SHP77 treated with DMSO at 0.1 percent for 48 hours (cell line): ENCODE measurements around the gene NIPBL.
"Not testable (repeated sequence)": the region's sequence is repeated elsewhere in the genome, so short reads cannot be mapped to it uniquely, and the experiment has no call there.

ENCODE experiments used
- DNase-seq: peaks from one replicate; lab custom pipeline; 2025; lab: John Stamatoyannopoulos, UW

NIPBL gene

GRCh38 chr5:36876299-36876964 is at the start of gene NIPBL:
Gene NIPBL (plus strand): TSS chr5:36876769. CDS start chr5:36953697, 76,928 bp downstream.
- DNase-seq, result peak; percentile 97

GRCh38 chr5:36832274-36832673 is 44.3 kb upstream of the NIPBL start:
- no peak for DNase-seq

- DNase-seq, result no peak
These were observed 39.7 kb upstream of the NIPBL start for GRCh38 chr5:36836831-36837230.

DNA sequence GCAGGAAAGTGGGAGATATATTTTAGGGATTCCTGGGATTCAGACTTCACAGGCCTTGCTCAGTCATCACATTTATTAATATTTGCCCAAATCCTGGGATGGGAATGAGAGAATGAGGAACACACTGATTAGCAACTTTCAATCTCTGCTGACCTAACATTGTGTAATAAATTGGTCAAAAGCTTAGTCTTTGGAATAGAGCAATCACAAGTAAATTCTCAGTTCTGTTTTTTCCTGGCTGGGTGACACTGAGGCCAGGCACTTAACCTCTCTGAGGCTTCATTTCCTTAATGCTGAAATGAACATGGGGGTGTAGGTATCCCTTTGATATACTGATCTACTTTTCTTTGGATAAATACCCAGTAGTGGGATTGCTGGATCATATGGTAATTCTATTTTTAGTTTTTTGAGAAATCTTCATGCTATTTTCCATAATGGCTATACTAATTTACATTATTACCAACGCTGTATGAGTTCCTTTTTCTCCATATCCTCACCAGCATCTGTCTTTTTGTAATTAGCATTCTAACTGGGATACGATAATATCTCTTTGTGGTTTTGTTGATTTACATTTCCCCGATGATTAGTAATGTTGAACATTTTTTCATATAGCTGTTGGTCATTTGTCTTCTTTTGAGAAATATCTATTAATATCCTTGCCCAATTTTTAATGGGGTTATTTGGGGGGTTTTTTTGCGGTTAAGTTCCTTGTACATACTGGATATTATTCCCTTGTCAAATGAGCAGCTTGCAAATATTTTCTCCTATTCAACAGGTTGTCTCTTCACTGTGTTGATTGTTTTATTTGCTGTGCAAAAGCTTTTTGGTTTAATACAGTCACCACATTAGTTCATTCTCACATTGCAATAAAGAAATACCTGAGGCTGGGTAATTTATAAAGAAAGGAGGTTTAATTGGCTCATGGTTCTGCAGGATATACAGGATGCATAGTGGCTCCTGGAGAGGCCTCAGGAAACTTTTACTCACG is 36.8 kb upstream of the NIPBL start:
- no peak for DNase-seq

- no peak for DNase-seq
These were observed 34.9 kb upstream of the NIPBL start for GRCh38 chr5:36841677-36842076.

DNA sequence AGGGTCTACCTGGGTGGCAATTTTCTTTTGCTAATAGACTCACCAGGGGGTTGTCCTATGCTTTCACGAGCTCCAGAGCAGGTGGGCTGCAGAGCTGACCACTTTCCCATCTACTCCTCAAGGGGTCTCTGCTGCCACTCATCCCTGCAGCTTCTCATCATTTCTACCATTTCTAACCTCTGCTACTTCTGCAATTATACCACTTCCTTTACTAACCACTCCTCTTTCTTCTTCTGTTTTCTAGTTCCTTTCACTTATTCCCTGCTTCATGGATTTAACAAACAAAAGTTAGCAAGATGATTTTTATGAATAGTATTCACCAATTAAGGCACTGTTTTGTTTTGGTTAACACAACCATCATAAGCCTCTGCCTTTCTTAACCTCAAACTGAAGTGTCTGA is 34.5 kb upstream of the NIPBL start:
- DNase-seq, result no peak

DNA sequence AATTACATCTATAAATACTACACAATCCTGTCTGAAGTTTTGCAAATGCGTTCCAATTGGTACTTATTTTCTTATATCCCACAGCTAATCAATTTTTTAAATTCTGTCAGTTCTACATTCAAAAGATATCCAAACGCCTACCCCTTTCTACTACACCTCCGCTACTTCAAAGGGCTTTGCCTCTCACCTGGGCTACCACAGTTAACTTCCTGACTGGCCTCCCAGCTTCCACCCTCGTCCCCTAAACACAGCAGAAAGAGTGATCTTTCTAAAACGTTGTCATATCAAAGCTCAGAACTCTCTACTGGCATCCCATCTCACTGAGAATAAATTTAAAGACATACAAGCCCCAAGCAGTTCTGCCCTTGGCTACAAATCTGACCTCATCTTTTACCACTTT is 32.3 kb upstream of the NIPBL start:
- no peak for DNase-seq

GRCh38 chr5:36848545-36848944 is 28.0 kb upstream of the NIPBL start:
- DNase-seq, result not testable (repeated sequence)

DNA sequence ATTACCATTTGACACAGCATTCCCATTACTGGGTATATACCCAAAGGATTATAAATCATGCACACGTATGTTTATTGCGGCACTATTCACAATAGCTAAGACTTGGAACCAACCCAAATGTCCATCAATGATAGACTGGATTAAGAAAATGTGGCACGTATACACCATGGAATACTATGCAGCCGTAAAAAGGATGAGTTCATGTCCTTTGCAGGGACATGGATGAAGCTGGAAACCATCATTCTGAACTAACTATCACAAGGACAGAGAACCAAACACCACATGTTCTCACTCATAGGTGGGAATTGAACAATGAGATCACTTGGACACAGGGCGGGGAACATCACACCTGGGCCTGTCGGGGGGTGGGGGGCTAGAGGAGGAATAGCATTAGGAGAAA is 23.7 kb upstream of the NIPBL start:
- not testable (repeated sequence) for DNase-seq

DNA sequence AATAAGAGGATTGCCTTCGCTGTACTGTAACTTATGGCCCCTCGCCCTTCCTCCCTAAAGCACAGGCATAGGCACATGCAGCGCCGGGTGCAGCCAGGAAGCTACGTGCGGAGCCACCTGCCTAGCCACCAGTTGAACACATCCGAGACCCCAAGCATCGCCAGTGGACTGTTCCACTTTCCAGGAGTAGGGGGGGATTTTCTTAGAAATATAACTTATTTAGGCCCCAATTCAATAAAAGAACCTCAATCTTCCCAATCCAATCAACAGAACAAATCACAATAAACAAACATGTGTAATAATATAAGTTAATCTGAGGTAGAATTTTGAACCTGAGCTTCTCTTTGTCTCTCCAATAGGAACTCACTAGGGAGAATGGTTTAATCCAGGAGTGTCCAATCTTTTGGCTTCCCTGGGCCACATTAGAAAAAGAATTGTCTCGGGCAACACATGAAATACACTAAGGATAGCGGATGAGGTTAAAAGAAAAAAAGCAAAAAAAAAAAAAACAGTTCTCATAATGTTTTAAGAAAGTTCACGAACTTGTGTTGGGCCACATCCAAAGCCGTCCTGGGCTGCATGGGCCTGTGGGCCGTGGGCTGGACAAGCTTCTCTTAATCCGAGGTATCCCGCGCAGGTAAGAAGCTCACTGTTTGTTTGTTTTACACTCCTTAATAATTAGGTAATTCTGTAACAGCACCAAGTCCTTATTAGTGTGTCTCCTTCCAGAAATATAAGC is 22.0 kb upstream of the NIPBL start:
- DNase-seq, result no peak

- DNase-seq, result no peak
These were observed 21.5 kb upstream of the NIPBL start for GRCh38 chr5:36855141-36855495.

- no peak for DNase-seq
These were observed 14.7 kb upstream of the NIPBL start for GRCh38 chr5:36861871-36862270.

- peak; percentile 87 for DNase-seq
These were observed 6.0 kb upstream of the NIPBL start for GRCh38 chr5:36870399-36871040.

GRCh38 chr5:36874465-36874864 is 2.1 kb upstream of the NIPBL start:
- no peak for DNase-seq

DNA sequence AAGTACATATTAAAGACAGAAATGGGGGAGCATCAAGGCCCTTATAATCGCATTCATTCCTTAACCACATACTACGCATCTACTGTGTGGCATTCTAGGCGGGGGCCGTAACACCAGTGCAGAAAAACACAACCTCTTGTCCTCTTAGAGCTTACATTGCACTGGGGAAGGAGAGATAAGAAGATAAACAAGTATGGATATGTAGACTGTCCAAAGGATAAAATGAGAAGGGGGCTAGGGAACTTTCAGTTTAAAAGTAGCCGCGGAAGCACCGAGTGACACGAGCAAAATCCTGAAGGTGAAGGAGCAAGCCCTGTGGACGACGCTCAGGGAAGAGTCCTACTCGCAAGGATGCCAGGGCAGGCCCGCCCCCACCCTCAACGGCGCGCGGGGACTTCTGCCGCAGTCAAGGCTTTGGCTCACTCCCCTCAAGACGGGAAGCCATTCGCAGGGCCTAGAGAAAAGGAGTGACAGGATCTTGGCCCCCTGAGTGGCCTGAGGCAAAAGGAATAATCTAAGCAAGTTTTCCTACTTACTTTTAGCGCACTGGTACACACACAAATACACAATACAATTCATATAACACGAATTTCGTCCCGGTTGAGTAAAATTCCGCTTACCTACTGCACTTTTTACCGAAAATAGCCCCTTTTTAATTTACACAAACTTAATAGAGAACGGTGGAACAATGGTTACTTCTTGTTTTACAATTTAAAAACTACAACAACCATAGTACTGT is 1.3 kb upstream of the NIPBL start:
- no peak for DNase-seq

- DNase-seq, result peak; percentile 55
These were observed 725 bp upstream of the NIPBL start for GRCh38 chr5:36875790-36876298.

DNA sequence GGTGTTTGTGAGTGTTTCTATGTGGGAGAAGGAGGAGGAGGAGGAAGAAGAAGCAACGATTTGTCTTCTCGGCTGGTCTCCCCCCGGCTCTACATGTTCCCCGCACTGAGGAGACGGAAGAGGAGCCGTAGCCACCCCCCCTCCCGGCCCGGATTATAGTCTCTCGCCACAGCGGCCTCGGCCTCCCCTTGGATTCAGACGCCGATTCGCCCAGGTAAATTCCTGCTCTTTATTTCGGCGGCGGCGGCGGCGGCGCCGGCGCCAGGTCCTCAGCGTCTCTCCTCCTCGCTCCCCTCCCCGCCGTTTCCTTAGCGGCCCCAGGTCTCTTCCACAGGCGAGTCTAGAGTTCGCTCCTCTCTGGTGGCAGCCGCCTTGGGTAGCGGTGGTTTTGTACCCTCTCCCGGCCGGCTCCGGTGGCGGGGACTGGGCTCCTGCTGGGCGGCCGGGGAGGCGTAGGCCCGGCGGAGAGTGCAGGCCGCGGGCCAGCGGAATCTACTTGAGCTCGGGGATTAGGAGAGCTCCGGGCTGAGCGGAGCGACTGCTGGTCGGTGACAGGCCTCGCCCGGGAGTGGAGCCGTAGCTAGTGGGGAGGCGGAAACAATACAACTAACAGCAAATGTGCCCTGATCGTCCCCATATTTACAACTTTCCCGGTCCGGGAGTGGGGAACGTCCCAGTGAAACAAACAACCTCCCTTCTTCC is 547 bp downstream of the NIPBL start:
- DNase-seq, result peak; percentile 70

- DNase-seq, result peak; percentile 23
These were observed 1.3 kb downstream of the NIPBL start for GRCh38 chr5:36877667-36878391.

DNA sequence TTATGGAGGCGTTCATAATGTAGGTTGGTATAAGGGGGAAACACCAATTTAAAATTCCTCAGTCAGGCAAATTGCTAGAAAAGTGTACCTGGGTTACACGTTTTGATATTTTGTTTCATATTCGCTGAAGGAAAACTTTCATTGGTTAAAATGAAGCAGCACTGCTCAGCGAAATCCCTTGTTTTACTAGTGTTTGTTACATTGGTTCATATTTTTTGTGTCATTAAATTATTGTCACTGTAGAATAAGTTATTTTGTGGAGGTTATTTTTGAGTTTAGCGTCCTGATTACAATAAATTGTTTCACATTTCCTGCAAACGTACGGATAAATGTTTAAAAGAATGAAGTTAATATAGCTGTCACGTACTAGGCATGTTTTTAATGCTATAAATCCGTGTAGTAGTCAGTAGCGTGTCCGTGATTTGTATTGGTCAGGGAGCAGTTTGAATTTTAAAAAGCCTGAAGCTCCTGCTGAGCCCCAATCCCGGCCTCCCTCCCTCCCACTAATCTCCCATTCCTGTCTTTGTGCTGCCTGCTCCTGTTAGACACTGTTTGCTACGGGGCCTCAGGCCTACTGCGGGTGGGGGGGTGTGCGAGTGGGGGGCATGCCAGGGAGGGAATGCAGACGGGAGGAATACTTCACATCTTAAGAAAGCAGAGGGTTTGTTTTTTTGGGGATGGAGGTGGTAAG is 2.0 kb downstream of the NIPBL start:
- DNase-seq, result peak; percentile 15
